ENCODE measurements around the gene DHX40.
A peak's percentile ranks its signal among the peaks of the same experiment; 100 is the strongest.

DNA sequence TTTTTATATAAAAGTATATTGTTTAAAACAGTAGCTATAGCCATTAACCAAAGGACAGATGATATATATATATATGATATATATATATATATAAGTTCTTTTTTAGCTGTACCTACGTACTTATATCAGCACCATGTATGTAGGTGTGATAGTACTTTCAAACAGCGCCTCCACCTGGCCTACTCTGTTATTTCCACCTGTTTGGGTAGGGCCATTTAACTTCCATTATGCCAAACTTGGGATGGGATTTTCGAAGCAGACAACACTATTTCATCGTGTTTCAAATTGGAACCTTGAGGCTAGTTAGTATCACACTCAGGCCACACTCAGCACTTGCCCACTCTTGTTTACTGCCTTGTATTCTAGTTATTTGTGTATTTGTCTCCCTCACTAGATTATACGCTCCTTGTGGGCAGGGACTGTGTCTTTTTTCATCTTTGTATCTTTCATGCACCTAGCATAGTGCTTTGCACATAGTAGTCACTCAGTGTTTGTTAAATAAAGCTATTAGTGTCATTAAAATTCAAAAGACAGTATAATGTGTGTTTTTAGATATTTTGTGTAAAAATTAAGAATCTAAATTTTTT is 42.5 kb downstream of the DHX40 start:
- TF ChIP-seq, protein P1, sequence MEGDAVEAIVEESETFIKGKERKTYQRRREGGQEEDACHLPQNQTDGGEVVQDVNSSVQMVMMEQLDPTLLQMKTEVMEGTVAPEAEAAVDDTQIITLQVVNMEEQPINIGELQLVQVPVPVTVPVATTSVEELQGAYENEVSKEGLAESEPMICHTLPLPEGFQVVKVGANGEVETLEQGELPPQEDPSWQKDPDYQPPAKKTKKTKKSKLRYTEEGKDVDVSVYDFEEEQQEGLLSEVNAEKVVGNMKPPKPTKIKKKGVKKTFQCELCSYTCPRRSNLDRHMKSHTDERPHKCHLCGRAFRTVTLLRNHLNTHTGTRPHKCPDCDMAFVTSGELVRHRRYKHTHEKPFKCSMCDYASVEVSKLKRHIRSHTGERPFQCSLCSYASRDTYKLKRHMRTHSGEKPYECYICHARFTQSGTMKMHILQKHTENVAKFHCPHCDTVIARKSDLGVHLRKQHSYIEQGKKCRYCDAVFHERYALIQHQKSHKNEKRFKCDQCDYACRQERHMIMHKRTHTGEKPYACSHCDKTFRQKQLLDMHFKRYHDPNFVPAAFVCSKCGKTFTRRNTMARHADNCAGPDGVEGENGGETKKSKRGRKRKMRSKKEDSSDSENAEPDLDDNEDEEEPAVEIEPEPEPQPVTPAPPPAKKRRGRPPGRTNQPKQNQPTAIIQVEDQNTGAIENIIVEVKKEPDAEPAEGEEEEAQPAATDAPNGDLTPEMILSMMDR (conservative IDR thresholded peaks at IDR 0.05) = peak; percentile 41
- no peak for TF ChIP-seq EZH2 (IDR thresholded peaks at IDR 0.05; ENCODE audit: low read depth)

Data from PC-9 (cell line).